Measurements from ENCODE around the gene MAML3.

MAML3 gene

GRCh38 chr4:140141210-140141835 is 12.7 kb downstream of the MAML3 start:
- no peak for DNase-seq (ENCODE audit: low read depth)
- no peak overlapping the region for H3K4me3 ChIP-seq (replicated peaks; ENCODE audit: low read depth, low read length)
- TF ChIP-seq, protein P1, sequence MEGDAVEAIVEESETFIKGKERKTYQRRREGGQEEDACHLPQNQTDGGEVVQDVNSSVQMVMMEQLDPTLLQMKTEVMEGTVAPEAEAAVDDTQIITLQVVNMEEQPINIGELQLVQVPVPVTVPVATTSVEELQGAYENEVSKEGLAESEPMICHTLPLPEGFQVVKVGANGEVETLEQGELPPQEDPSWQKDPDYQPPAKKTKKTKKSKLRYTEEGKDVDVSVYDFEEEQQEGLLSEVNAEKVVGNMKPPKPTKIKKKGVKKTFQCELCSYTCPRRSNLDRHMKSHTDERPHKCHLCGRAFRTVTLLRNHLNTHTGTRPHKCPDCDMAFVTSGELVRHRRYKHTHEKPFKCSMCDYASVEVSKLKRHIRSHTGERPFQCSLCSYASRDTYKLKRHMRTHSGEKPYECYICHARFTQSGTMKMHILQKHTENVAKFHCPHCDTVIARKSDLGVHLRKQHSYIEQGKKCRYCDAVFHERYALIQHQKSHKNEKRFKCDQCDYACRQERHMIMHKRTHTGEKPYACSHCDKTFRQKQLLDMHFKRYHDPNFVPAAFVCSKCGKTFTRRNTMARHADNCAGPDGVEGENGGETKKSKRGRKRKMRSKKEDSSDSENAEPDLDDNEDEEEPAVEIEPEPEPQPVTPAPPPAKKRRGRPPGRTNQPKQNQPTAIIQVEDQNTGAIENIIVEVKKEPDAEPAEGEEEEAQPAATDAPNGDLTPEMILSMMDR (IDR thresholded peaks at IDR 0.05; ENCODE audit: low read length, missing control alignments) = no peak

DNA sequence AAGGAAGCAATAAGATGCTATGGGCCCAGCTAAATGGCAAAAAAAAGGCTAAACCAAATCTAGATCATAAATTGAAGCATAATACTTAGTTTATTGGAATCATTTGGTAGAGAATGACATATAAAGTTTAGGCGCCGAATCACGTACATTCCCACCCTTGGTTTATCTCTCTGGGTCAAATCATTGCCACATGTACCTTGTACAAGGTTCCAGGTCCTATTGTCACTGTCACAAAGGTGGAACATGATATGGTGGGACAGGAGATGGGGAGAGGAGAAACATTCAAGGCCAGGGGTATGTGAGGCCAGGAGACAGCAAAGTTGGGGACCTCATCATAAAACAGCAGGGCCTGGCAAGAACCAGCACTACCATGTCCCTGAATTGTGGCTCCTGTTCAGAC is 13.4 kb downstream of the MAML3 start:
- TF ChIP-seq, protein P1 (IDR thresholded peaks at IDR 0.05; ENCODE audit: low read length, missing control alignments) = no peak
- H3K4me3 ChIP-seq (replicated peaks; ENCODE audit: low read depth, low read length) = no peak overlapping the region
- no peak for DNase-seq (ENCODE audit: low read depth)

DNA sequence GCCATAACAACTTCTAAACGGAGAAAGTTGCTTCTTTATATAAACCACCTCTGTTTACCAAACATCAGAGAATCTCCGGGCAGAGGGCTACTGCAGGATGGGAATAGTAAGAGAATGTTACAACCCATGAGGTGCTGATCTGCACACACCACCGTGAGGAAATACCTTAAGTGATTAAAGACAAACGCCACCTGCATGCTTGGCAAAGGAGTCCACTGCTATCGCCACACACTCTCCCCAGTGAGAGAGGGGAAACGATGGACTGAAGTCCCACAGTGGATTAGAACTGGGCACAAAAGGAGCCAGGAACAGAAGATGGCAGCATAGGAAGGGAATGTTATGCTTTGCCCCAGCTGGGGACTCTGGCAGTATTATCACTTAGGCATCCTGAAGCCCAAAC is 15.6 kb downstream of the MAML3 start:
- no peak for DNase-seq (ENCODE audit: low read depth)
- TF ChIP-seq, protein P1 (IDR thresholded peaks at IDR 0.05; ENCODE audit: low read length, missing control alignments) = no peak
- no peak overlapping the region for H3K4me3 ChIP-seq (replicated peaks; ENCODE audit: low read depth, low read length)

DNA sequence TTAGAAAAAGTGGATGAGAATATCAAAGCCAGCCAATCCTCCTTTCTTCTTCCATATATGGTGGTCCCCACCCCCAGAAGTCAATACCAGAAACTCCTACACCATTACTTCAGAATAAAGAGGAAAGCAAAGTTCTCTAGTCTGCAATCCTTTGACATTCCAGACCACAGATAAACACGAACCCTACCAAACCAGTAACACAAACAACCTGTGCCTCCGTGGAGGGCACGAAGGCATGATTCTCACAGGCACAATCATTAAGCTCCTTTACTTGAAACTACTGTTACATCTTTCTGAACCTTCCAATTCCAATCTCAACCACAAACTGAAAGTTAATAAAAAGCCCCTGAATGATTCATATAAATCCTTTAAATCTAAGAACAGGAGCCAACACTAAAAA is 16.3 kb downstream of the MAML3 start:
- DNase-seq (ENCODE audit: low read depth) = peak; percentile 62
- TF ChIP-seq, protein P1 (IDR thresholded peaks at IDR 0.05; ENCODE audit: low read length, missing control alignments) = no peak

DNA sequence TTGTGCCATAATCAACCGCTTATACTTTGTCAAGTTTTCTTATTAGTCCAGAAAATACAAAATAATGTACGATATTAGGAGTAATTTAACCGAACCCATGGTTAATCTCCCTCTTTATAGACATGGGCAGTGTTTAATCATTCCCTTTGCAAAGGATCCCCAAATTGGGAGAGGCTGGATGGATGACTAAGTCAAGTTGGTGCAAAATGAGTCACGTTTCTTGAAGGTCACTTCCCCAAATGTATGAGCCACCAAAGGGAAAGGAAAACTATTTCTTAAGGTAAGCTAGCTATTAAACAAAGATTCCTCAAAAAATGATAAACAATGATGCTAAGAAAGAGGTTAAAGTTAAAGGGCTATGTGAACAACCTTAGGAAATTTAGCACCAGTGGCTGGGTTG is 17.5 kb downstream of the MAML3 start:
- TF ChIP-seq, protein P1 (IDR thresholded peaks at IDR 0.05; ENCODE audit: low read length, missing control alignments) = no peak
- DNase-seq (ENCODE audit: low read depth) = peak; percentile 38
- no peak overlapping the region for H3K4me3 ChIP-seq (replicated peaks; ENCODE audit: low read depth, low read length)

More for the DNA sequence above, 16.3 kb downstream of the MAML3 start:
- H3K4me3 ChIP-seq (replicated peaks; ENCODE audit: low read depth, low read length) = no peak overlapping the region

GRCh38 chr4:140135529-140136088 is 18.4 kb downstream of the MAML3 start:
- TF ChIP-seq, protein P1 (IDR thresholded peaks at IDR 0.05; ENCODE audit: low read length, missing control alignments) = no peak
- H3K4me3 ChIP-seq (replicated peaks; ENCODE audit: low read depth, low read length) = no peak overlapping the region
- DNase-seq (ENCODE audit: low read depth) = peak; percentile 52
